Hepatocyte (in vitro differentiated cells): ENCODE data around the gene ALX4.

Experiments used
- EZH2phosphoT487 ChIP-seq: fragments of 200-600 bp; sonication (generic); IDR thresholded peaks from one replicate; pipeline ENCODE4 v1.6.1; 2018; ENCODE audit warnings: antibody characterized with exemption, mild to moderate bottlenecking, low read depth, moderate library complexity; ENCODE audit not compliant: unreplicated experiment, severe bottlenecking
- TF ChIP-seq, protein P1 (sequence below): fragments of 200-600 bp; sonication (generic); IDR thresholded peaks from 2 replicates; pipeline ENCODE4 v1.5.1; 2016; ENCODE audit warnings: antibody characterized with exemption, mild to moderate bottlenecking; ENCODE audit not compliant: poor library complexity

DNA sequence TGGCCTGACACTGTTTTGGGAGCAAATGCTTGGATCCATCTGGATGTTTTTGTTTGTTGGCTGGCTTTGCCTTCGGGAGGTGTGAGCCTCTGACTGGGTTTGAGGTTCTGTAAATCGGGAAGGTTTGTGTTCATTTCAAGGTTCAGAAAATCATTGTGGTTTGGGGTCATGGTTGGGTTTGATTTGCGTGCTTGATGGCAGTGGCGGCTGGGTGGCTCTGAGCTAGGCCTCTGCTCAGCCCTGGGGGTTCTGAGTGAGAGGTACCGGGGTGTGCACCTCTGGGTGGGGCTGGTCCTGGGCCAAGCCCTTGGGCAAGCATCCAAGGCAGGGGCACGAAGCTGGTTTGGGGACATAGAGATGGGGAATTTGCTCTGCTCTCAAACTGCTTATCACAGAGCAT, 37.0 kb upstream of the ALX4 start:
- TF ChIP-seq, protein P1, sequence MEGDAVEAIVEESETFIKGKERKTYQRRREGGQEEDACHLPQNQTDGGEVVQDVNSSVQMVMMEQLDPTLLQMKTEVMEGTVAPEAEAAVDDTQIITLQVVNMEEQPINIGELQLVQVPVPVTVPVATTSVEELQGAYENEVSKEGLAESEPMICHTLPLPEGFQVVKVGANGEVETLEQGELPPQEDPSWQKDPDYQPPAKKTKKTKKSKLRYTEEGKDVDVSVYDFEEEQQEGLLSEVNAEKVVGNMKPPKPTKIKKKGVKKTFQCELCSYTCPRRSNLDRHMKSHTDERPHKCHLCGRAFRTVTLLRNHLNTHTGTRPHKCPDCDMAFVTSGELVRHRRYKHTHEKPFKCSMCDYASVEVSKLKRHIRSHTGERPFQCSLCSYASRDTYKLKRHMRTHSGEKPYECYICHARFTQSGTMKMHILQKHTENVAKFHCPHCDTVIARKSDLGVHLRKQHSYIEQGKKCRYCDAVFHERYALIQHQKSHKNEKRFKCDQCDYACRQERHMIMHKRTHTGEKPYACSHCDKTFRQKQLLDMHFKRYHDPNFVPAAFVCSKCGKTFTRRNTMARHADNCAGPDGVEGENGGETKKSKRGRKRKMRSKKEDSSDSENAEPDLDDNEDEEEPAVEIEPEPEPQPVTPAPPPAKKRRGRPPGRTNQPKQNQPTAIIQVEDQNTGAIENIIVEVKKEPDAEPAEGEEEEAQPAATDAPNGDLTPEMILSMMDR = no peak
- TF ChIP-seq EZH2phosphoT487 = no peak
